Measurements from ENCODE around the gene PRX.

DNA sequence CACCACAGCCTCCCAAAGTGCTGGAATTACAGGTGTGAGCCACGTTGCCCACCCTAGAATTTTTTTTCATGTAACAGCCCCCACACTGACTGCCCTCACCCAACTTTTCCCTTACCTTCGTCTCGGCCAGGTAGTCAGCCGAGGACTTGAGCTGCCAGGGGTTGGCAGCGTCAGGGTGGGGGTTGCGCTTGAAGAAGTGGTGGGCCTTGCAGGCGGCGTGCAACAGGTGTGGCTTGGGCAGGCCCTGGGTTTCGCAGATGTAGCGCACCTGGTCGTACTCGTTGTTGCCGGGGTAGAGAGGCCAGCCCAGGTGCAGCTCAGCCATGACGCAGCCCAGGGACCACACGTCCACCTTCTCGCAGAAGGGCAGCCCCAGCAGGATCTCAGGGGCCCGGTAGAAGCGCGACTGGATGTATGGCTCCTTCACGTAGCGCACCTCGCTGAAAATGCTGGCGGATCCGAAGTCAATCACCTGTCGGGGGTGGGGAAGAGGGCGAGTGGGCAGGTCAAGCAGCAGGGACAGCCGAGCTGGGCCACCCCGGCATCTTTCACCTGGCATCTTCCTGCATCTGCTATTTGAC is 29.4 kb downstream of the PRX start:
- no peak for TF ChIP-seq EZH2phosphoT487 (IDR thresholded peaks at IDR 0.05; ENCODE audit: borderline replicate concordance)
- TF ChIP-seq, protein P1, sequence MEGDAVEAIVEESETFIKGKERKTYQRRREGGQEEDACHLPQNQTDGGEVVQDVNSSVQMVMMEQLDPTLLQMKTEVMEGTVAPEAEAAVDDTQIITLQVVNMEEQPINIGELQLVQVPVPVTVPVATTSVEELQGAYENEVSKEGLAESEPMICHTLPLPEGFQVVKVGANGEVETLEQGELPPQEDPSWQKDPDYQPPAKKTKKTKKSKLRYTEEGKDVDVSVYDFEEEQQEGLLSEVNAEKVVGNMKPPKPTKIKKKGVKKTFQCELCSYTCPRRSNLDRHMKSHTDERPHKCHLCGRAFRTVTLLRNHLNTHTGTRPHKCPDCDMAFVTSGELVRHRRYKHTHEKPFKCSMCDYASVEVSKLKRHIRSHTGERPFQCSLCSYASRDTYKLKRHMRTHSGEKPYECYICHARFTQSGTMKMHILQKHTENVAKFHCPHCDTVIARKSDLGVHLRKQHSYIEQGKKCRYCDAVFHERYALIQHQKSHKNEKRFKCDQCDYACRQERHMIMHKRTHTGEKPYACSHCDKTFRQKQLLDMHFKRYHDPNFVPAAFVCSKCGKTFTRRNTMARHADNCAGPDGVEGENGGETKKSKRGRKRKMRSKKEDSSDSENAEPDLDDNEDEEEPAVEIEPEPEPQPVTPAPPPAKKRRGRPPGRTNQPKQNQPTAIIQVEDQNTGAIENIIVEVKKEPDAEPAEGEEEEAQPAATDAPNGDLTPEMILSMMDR (conservative IDR thresholded peaks at IDR 0.05; ENCODE audit: low read length): no peak

Measured in Loucy (cell line).